ENCODE measurements around the gene SLIT3.
"Not testable (repeated sequence)": the region's sequence is repeated elsewhere in the genome, so short reads cannot be mapped to it uniquely, and the experiment has no call there.

The SLIT3 gene

GRCh38 chr5:168638846-168639245 is 662.1 kb downstream of the SLIT3 start:
- not testable (repeated sequence) for DNase-seq (ENCODE audit: low read depth)

- no peak for DNase-seq (ENCODE audit: low read depth)
Observed at GRCh38 chr5:168637793-168638192, 663.1 kb downstream of the SLIT3 start.

- DNase-seq (ENCODE audit: low read depth), result no peak
Observed at GRCh38 chr5:168637281-168637680, 663.7 kb downstream of the SLIT3 start.

GRCh38 chr5:168630958-168631357 is 670.0 kb downstream of the SLIT3 start:
- DNase-seq (ENCODE audit: low read depth), result not testable (repeated sequence)

GRCh38 chr5:168624850-168625364 is 676.0 kb downstream of the SLIT3 start:
- no peak for DNase-seq (ENCODE audit: low read depth)

GRCh38 chr5:168620807-168621206 is 680.1 kb downstream of the SLIT3 start:
- DNase-seq (ENCODE audit: low read depth), result no peak

- no peak for DNase-seq (ENCODE audit: low read depth)
Observed at GRCh38 chr5:168614661-168615060, 686.3 kb downstream of the SLIT3 start.

- no peak for DNase-seq (ENCODE audit: low read depth)
Observed at GRCh38 chr5:168613996-168614395, 686.9 kb downstream of the SLIT3 start.

- DNase-seq (ENCODE audit: low read depth), result no peak
Observed at GRCh38 chr5:168613396-168613795, 687.5 kb downstream of the SLIT3 start.

- no peak for DNase-seq (ENCODE audit: low read depth)
Observed at GRCh38 chr5:168612996-168613395, 687.9 kb downstream of the SLIT3 start.

GRCh38 chr5:168612123-168612522 is 688.8 kb downstream of the SLIT3 start:
- no peak for DNase-seq (ENCODE audit: low read depth)

Measured in GM04504 (cell line).